ENCODE data around the gene SNX17. TPM values are rescaled to one million over a fixed set of nuclear protein-coding genes. Genes with fewer than 3 reads are reported as not detected.

SNX17 gene
- total and polyA plus RNA-seq, 2 of the 13 experiments (the other 11 are each of a cell fraction or from before 2014, with no cell fraction given), result 75.0 to 109 TPM

DNA sequence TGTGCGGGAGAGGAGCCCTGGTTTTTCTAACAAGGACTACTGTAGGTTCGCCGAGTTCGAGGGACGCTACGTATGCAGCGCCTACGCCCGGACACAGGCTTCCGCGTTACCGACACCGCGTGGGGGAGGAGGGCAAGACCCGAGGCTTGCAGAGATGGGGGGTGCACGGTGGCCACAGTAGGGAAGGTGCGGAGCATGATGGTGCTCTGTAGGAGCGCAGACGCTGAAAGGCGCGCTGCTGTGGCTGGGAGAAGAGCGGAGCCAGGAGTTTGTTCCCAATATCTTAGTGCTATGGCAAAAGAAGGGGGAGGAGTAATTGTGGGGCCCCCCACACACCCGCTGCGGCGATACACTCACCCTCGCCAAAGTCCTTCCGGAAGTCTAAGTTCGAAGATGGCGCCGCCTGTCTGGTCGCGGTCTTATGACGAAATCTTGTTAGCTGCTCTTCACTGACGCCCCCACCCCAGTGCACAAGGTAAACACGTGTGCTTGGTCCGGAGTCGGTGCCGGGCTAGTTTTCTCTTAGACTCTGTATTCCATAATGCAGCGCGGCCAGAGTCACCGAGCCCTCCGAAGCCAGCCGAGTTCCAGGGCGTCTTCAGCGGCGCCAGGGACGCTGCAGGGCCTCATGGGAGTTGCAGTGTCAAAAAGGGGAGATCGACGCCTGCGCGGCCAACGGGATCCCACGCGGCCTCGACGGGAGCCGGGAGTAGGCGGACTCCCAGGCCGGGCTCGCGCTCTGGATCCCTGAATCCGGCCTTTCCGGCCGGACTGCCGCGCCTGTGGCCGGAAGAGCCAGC lies 13.8 kb upstream of the SNX17 start, which contains the start of gene GTF3C2 (continued):
- TF ChIP-seq, protein P1, sequence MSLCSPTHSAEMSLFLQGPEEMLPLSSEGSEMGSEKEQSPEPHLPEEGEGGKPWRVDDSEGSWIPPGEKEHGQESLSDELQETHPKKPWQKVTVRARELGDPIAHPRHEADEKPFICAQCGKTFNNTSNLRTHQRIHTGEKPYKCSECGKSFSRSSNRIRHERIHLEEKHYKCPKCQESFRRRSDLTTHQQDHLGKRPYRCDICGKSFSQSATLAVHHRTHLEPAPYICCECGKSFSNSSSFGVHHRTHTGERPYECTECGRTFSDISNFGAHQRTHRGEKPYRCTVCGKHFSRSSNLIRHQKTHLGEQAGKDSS (CRISPR knock-in tag; IDR thresholded peaks at IDR 0.05; ENCODE audit: borderline replicate concordance, low read depth), result peak; percentile 86
- TF ChIP-seq, protein P2, sequence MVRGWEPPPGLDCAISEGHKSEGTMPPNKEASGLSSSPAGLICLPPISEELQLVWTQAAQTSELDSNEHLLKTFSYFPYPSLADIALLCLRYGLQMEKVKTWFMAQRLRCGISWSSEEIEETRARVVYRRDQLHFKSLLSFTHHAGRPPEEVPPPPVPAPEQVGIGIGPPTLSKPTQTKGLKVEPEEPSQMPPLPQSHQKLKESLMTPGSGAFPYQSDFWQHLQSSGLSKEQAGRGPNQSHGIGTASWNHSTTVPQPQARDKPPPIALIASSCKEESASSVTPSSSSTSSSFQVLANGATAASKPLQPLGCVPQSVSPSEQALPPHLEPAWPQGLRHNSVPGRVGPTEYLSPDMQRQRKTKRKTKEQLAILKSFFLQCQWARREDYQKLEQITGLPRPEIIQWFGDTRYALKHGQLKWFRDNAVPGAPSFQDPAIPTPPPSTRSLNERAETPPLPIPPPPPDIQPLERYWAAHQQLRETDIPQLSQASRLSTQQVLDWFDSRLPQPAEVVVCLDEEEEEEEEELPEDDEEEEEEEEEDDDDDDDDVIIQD (CRISPR knock-in tag; IDR thresholded peaks at IDR 0.05; ENCODE audit: low read depth), result 0 out of 2 replicates have a peak, but pooled peaks have one; percentile 48
- peak; percentile 94 for TF ChIP-seq ARNTL (CRISPR knock-in tag; IDR thresholded peaks at IDR 0.05)
- peak; percentile 95 for TF ChIP-seq GABPB1 (CRISPR knock-in tag; IDR thresholded peaks at IDR 0.05)
- TF ChIP-seq TOE1 (CRISPR knock-in tag; IDR thresholded peaks at IDR 0.05), result no peak
- TF ChIP-seq BORCS8-MEF2B (CRISPR knock-in tag; IDR thresholded peaks at IDR 0.05), result peak; percentile 62
- no peak for TF ChIP-seq NR2F2 (IDR thresholded peaks at IDR 0.05; ENCODE audit: borderline replicate concordance, low read depth)
- no peak for TF ChIP-seq AKAP8 (CRISPR knock-in tag; IDR thresholded peaks at IDR 0.05)
- TF ChIP-seq ZFY (CRISPR knock-in tag; IDR thresholded peaks at IDR 0.05), result peak; percentile 98
- TF ChIP-seq, protein P3, sequence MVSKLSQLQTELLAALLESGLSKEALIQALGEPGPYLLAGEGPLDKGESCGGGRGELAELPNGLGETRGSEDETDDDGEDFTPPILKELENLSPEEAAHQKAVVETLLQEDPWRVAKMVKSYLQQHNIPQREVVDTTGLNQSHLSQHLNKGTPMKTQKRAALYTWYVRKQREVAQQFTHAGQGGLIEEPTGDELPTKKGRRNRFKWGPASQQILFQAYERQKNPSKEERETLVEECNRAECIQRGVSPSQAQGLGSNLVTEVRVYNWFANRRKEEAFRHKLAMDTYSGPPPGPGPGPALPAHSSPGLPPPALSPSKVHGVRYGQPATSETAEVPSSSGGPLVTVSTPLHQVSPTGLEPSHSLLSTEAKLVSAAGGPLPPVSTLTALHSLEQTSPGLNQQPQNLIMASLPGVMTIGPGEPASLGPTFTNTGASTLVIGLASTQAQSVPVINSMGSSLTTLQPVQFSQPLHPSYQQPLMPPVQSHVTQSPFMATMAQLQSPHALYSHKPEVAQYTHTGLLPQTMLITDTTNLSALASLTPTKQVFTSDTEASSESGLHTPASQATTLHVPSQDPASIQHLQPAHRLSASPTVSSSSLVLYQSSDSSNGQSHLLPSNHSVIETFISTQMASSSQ (IDR thresholded peaks at IDR 0.05; ENCODE audit: low read depth), result 0 out of 2 replicates have a peak, but pooled peaks have one; percentile 5
- TF ChIP-seq, protein P3 (CRISPR knock-in tag; IDR thresholded peaks at IDR 0.05; ENCODE audit: borderline replicate concordance), result peak; percentile 72; the same call in 1 of the 2 replicates
- TF ChIP-seq KLF15 (CRISPR knock-in tag; IDR thresholded peaks at IDR 0.05; ENCODE audit: borderline replicate concordance), result peak; percentile 34
- TF ChIP-seq ZNF782 (CRISPR knock-in tag; IDR thresholded peaks at IDR 0.05; ENCODE audit: borderline replicate concordance), result peak; percentile 78
- TF ChIP-seq ZSCAN25 (CRISPR knock-in tag; IDR thresholded peaks at IDR 0.05), result peak; percentile 43; the same call in 1 of the 2 replicates
- TF ChIP-seq RBM39 (IDR thresholded peaks at IDR 0.05; ENCODE audit: low read depth, low read length, poor library complexity, severe bottlenecking), result peak; percentile 87
- peak; percentile 66 for TF ChIP-seq MED13 (CRISPR knock-in tag; IDR thresholded peaks at IDR 0.05)
- no peak for TF ChIP-seq RORA (CRISPR knock-in tag; IDR thresholded peaks at IDR 0.05)
- TF ChIP-seq PAWR (CRISPR knock-in tag; IDR thresholded peaks at IDR 0.05; ENCODE audit: borderline replicate concordance), result peak; percentile 96; the same call in 1 of the 2 replicates
- TF ChIP-seq KAT2B (IDR thresholded peaks at IDR 0.05; ENCODE audit: borderline replicate concordance, low read depth, low read length), result no peak
- TF ChIP-seq TP53 (CRISPR knock-in tag; conservative IDR thresholded peaks at IDR 0.05), result 0 out of 2 replicates have a peak, but pooled peaks have one; percentile 20
- TF ChIP-seq TBX3 (IDR thresholded peaks at IDR 0.05; ENCODE audit: borderline replicate concordance), result peak; percentile 38; the same call in 1 of the 2 replicates
- peak; percentile 97 for TF ChIP-seq MXI1 (IDR thresholded peaks at IDR 0.05; ENCODE audit: borderline replicate concordance, low read depth, low read length)
- TF ChIP-seq ZFP1 (CRISPR knock-in tag; IDR thresholded peaks at IDR 0.05), result peak; percentile 62; the same call in 1 of the 2 replicates

All from HepG2 (cell line).